ENCODE measurements around the gene FCRL3. TPM values are rescaled to one million over a fixed set of nuclear protein-coding genes. Genes with fewer than 3 reads are reported as not detected.

FCRL3 gene
- total and polyA plus RNA-seq, 2 donors from 2014 or later: 1.4 TPM; not detected in 1

GRCh38 chr1:157646144-157646543 is 54.4 kb downstream of the FCRL3 start:
- H3K27me3 ChIP-seq (ENCODE audit: control insufficient read depth, insufficient read depth, low read length): no peaks in the 10 kb centered on the region
- FAIRE-seq: no peak
- H3K4me3 ChIP-seq (ENCODE audit: low read length in 3 of 3): no peak overlapping the region
- no peaks in the 10 kb centered on the region for H3K36me3 ChIP-seq (ENCODE audit: control insufficient read depth in 2 of 3, insufficient read depth in 3 of 3, low read length in 3 of 3)
- no peaks in the 10 kb centered on the region for H3K9me3 ChIP-seq (ENCODE audit: control insufficient read depth in 2 of 3, insufficient read depth in 1 of 3, low read length in 3 of 3)
- no peak overlapping the region for H3K27ac ChIP-seq (ENCODE audit: low read depth in 2 of 2, low read length in 2 of 2)
- TF ChIP-seq CTCF (IDR thresholded peaks at IDR 0.05; ENCODE audit: borderline replicate concordance, extremely low read depth, insufficient read depth): no peak
- no peak overlapping the region for H3K9ac ChIP-seq (ENCODE audit: low read length in 3 of 3)
- DNase-seq: no peak
- intact Hi-C loops (cut with DNase I): no loop called here
- H3K4me1 ChIP-seq (ENCODE audit: control insufficient read depth in 2 of 3, insufficient read depth in 2 of 3, low read depth in 1 of 3, low read length in 3 of 3): no peaks in the 10 kb centered on the region

- no peak for DNase-seq
- H3K4me1 ChIP-seq (ENCODE audit: control insufficient read depth in 2 of 3, insufficient read depth in 2 of 3, low read depth in 1 of 3, low read length in 3 of 3): no peaks in the 10 kb centered on the region
- no peak overlapping the region for H3K27ac ChIP-seq (ENCODE audit: low read depth in 2 of 2, low read length in 2 of 2)
- intact Hi-C loops (cut with DNase I): no loop called here
- no peak for TF ChIP-seq CTCF (IDR thresholded peaks at IDR 0.05; ENCODE audit: borderline replicate concordance, extremely low read depth, insufficient read depth)
- H3K36me3 ChIP-seq (ENCODE audit: control insufficient read depth in 2 of 3, insufficient read depth in 3 of 3, low read length in 3 of 3): no peaks in the 10 kb centered on the region
- no peak for FAIRE-seq
- no peak overlapping the region for H3K4me3 ChIP-seq (ENCODE audit: low read length in 3 of 3)
- no peaks in the 10 kb centered on the region for H3K9me3 ChIP-seq (ENCODE audit: control insufficient read depth in 2 of 3, insufficient read depth in 1 of 3, low read length in 3 of 3)
- no peak overlapping the region for H3K9ac ChIP-seq (ENCODE audit: low read length in 3 of 3)
- no peaks in the 10 kb centered on the region for H3K27me3 ChIP-seq (ENCODE audit: control insufficient read depth, insufficient read depth, low read length)
These were observed 59.4 kb downstream of the FCRL3 start for GRCh38 chr1:157641177-157641576.

GRCh38 chr1:157639800-157640199 is 60.8 kb downstream of the FCRL3 start:
- no peak for TF ChIP-seq CTCF (IDR thresholded peaks at IDR 0.05; ENCODE audit: borderline replicate concordance, extremely low read depth, insufficient read depth)
- Histone ChIP-seq H3K4me1 (ENCODE audit: control insufficient read depth in 2 of 3, insufficient read depth in 2 of 3, low read depth in 1 of 3, low read length in 3 of 3) (no peaks in the 10 kb centered on the region), H3K4me3 (ENCODE audit: low read length in 3 of 3) (no peak overlapping the region), H3K9ac (ENCODE audit: low read length in 3 of 3) (no peak overlapping the region), H3K36me3 (ENCODE audit: control insufficient read depth in 2 of 3, insufficient read depth in 3 of 3, low read length in 3 of 3) (no peaks in the 10 kb centered on the region), H3K9me3 (ENCODE audit: control insufficient read depth in 2 of 3, insufficient read depth in 1 of 3, low read length in 3 of 3) (no peaks in the 10 kb centered on the region), H3K27ac (ENCODE audit: low read depth in 2 of 2, low read length in 2 of 2) (no peak overlapping the region), H3K27me3 (ENCODE audit: control insufficient read depth, insufficient read depth, low read length) (no peaks in the 10 kb centered on the region)
- no peak for FAIRE-seq
- intact Hi-C loops (cut with DNase I): no loop called here
- no peak for DNase-seq

- intact Hi-C loops (cut with DNase I): no loop called here
- no peaks in the 10 kb centered on the region for H3K9me3 ChIP-seq (ENCODE audit: control insufficient read depth in 2 of 3, insufficient read depth in 1 of 3, low read length in 3 of 3)
- no peaks in the 10 kb centered on the region for H3K4me1 ChIP-seq (ENCODE audit: control insufficient read depth in 2 of 3, insufficient read depth in 2 of 3, low read depth in 1 of 3, low read length in 3 of 3)
- FAIRE-seq (no peak), DNase-seq (no peak)
- no peak overlapping the region for H3K4me3 ChIP-seq (ENCODE audit: low read length in 3 of 3)
- no peaks in the 10 kb centered on the region for H3K36me3 ChIP-seq (ENCODE audit: control insufficient read depth in 2 of 3, insufficient read depth in 3 of 3, low read length in 3 of 3)
- H3K9ac ChIP-seq (ENCODE audit: low read length in 3 of 3): no peak overlapping the region
- TF ChIP-seq CTCF (IDR thresholded peaks at IDR 0.05; ENCODE audit: borderline replicate concordance, extremely low read depth, insufficient read depth): no peak
- H3K27ac ChIP-seq (ENCODE audit: low read depth in 2 of 2, low read length in 2 of 2): no peak overlapping the region
- H3K27me3 ChIP-seq (ENCODE audit: control insufficient read depth, insufficient read depth, low read length): no peaks in the 10 kb centered on the region
These were observed 71.8 kb downstream of the FCRL3 start for GRCh38 chr1:157628773-157629172.
